PFSK-1 (cell line): ENCODE results near the gene UNC45A.

ENCODE experiments used
- FOXP2 ChIP-seq: optimal IDR thresholded peaks from 2 replicates; pipeline ENCODE3; 2011; ENCODE audit warnings: borderline replicate concordance, control low read depth, inconsistent platforms; ENCODE audit not compliant: insufficient read depth; ENCODE audit errors: extremely low read length, extremely low read depth
- POLR2AphosphoS5 ChIP-seq: IDR thresholded peaks from 2 replicates; pipeline ENCODE4 v1.6.1; 2012; ENCODE audit warnings: low read depth, mild to moderate bottlenecking, control low read depth, low read length, moderate library complexity
- SIN3A ChIP-seq: IDR thresholded peaks from 2 replicates; pipeline ENCODE4 v1.6.1; 2012; ENCODE audit warnings: mild to moderate bottlenecking, low read length, moderate library complexity, borderline replicate concordance; ENCODE audit not compliant: insufficient read depth
- TAF1 ChIP-seq: IDR thresholded peaks from 2 replicates; pipeline ENCODE4 v1.6.1; 2012; ENCODE audit warnings: low read length, control low read depth, borderline replicate concordance; ENCODE audit not compliant: insufficient read depth
- TF ChIP-seq, protein P1 (sequence below), 2 experiments: IDR thresholded peaks; 2 replicates each; pipeline versions ENCODE4 v1.6.1 to v1.8.0; 2011 to 2012; ENCODE audit warnings: low read depth in 2 of 2, low read length in 2 of 2, control low read depth in 1 of 2, inconsistent platforms in 1 of 2, mild to moderate bottlenecking in 1 of 2, moderate library complexity in 1 of 2; ENCODE audit not compliant: insufficient read depth in 1 of 2

UNC45A gene

DNA sequence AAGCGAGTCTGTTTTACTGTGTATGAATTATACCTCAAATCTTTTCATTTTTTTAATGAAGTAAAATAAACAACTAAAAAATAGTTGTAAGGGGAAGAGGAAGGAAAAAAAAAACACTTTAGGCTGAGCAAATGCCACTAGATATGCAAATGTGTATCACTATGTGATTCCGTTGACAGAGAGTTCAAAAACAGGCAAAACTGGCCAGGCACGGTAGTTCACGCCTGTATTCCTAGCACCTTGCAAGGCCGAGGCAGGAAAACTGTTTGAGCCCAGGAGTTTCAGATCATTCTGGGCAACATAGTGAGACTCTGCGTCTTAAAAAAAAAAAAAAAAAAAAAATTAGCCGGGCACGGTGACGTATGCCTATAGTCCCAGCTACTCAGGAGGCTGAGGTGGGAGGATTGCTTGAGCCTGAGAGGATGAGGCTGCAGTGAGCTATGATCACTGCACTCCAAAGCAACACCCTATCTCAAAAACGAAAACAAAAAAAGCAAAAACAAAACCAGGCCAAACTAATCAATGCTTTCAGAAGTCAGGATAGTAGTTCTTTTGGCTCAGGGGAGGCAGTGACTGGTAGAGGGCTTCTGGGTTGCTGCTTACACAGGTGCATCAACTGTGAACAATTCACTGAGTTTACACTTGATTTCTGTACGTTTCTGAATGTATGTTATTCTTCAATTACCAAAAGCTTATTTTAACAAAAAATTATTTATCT lies 51.9 kb downstream of the UNC45A start:
- TF ChIP-seq TAF1 (no peak), SIN3A (no peak), FOXP2 (no peak), POLR2AphosphoS5 (no peak)
- TF ChIP-seq, protein P1, sequence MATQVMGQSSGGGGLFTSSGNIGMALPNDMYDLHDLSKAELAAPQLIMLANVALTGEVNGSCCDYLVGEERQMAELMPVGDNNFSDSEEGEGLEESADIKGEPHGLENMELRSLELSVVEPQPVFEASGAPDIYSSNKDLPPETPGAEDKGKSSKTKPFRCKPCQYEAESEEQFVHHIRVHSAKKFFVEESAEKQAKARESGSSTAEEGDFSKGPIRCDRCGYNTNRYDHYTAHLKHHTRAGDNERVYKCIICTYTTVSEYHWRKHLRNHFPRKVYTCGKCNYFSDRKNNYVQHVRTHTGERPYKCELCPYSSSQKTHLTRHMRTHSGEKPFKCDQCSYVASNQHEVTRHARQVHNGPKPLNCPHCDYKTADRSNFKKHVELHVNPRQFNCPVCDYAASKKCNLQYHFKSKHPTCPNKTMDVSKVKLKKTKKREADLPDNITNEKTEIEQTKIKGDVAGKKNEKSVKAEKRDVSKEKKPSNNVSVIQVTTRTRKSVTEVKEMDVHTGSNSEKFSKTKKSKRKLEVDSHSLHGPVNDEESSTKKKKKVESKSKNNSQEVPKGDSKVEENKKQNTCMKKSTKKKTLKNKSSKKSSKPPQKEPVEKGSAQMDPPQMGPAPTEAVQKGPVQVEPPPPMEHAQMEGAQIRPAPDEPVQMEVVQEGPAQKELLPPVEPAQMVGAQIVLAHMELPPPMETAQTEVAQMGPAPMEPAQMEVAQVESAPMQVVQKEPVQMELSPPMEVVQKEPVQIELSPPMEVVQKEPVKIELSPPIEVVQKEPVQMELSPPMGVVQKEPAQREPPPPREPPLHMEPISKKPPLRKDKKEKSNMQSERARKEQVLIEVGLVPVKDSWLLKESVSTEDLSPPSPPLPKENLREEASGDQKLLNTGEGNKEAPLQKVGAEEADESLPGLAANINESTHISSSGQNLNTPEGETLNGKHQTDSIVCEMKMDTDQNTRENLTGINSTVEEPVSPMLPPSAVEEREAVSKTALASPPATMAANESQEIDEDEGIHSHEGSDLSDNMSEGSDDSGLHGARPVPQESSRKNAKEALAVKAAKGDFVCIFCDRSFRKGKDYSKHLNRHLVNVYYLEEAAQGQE (IDR thresholded peaks at IDR 0.05; ENCODE audit: insufficient read depth in 1 of 2, low read depth in 2 of 2, low read length in 2 of 2): no peak

DNA sequence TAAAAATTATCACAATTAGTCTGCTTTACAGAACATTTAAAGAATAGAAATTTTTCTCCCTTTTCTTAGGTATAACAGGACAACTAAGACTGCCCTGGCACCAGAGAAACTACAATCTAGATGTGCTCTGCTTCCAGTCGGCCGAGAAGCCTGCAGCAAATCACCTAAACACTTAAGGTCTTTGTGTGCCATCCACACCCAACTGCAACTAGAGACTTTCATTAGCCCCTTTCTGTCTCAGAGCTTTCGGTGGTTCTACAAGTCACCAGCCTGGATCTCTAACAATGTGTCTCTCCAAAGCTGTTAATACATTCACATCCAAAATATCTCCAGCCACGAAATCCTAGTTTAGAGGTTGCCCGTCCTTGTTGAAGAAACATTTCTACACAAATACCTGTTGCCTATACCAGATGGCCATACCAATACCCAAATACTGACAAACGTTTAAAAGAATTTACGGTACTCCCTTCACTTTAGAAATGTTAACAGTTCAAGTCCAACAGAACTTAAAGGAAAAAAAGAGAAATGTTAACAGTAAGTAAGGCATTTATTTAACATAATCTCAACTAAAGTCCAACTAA lies 52.6 kb downstream of the UNC45A start:
- TF ChIP-seq TAF1 (no peak), FOXP2 (no peak), POLR2AphosphoS5 (no peak), SIN3A (no peak)
- TF ChIP-seq, protein P1 (IDR thresholded peaks at IDR 0.05; ENCODE audit: insufficient read depth in 1 of 2, low read depth in 2 of 2, low read length in 2 of 2): no peak

- no peak for TF ChIP-seq SIN3A
- TF ChIP-seq, protein P1 (IDR thresholded peaks at IDR 0.05; ENCODE audit: insufficient read depth in 1 of 2, low read depth in 2 of 2, low read length in 2 of 2): no peak
- TF ChIP-seq TAF1: no peak
- no peak; the same call in 1 of the 2 replicates for TF ChIP-seq POLR2AphosphoS5
- no peak for TF ChIP-seq FOXP2
Observed at GRCh38 chr15:90988296-90988695, 53.2 kb downstream of the UNC45A start.

GRCh38 chr15:90989040-90989768 lies 54.1 kb downstream of the UNC45A start:
- TF ChIP-seq FOXP2: no peak
- no peak for TF ChIP-seq POLR2AphosphoS5
- TF ChIP-seq SIN3A: no peak
- TF ChIP-seq, protein P1 (IDR thresholded peaks at IDR 0.05; ENCODE audit: insufficient read depth in 1 of 2, low read depth in 2 of 2, low read length in 2 of 2): no peak
- TF ChIP-seq TAF1: no peak
